Right kidney (tissue), 1 donor: Measurements from ENCODE around the gene TTC13.

ENCODE experiments used
- DNase-seq: peaks from one replicate; pipeline ENCODE4 v3.0.0-alpha.2; 2016

Gene TTC13

GRCh38 chr1:230907472-230908205 is 71.0 kb downstream of the TTC13 start:
- DNase-seq, result no peak

GRCh38 chr1:230906226-230906625 is 72.4 kb downstream of the TTC13 start:
- no peak for DNase-seq

- no peak for DNase-seq
These were observed 72.9 kb downstream of the TTC13 start for GRCh38 chr1:230905733-230906132.

- DNase-seq, result no peak
These were observed 76.2 kb downstream of the TTC13 start for GRCh38 chr1:230902349-230902923.

GRCh38 chr1:230901671-230902070 is 77.0 kb downstream of the TTC13 start:
- DNase-seq, result no peak

GRCh38 chr1:230900984-230901383 is 77.7 kb downstream of the TTC13 start:
- DNase-seq, result no peak

- no peak for DNase-seq
These were observed 78.8 kb downstream of the TTC13 start for GRCh38 chr1:230899841-230900251.

GRCh38 chr1:230898748-230899147 is 79.9 kb downstream of the TTC13 start:
- no peak for DNase-seq

- DNase-seq, result no peak
These were observed 80.5 kb downstream of the TTC13 start for GRCh38 chr1:230898144-230898543.

GRCh38 chr1:230896779-230897178 is 81.9 kb downstream of the TTC13 start:
- no peak for DNase-seq

- no peak for DNase-seq
These were observed 83.2 kb downstream of the TTC13 start for GRCh38 chr1:230895452-230895851.

GRCh38 chr1:230894664-230895063 is 84.0 kb downstream of the TTC13 start:
- no peak for DNase-seq

- no peak for DNase-seq
These were observed 84.6 kb downstream of the TTC13 start for GRCh38 chr1:230894032-230894431.

GRCh38 chr1:230892018-230892491 is 86.6 kb downstream of the TTC13 start:
- no peak for DNase-seq

GRCh38 chr1:230891413-230891812 is 87.2 kb downstream of the TTC13 start:
- no peak for DNase-seq

- no peak for DNase-seq
These were observed 94.0 kb downstream of the TTC13 start for GRCh38 chr1:230884646-230885045.

GRCh38 chr1:230883967-230884366 is 94.7 kb downstream of the TTC13 start:
- DNase-seq, result no peak

GRCh38 chr1:230879778-230880177 is 98.9 kb downstream of the TTC13 start:
- no peak for DNase-seq

- peak; percentile 39 for DNase-seq
These were observed 100.1 kb downstream of the TTC13 start for GRCh38 chr1:230878591-230878990.

- no peak for DNase-seq
These were observed 100.6 kb downstream of the TTC13 start for GRCh38 chr1:230877924-230878590.

GRCh38 chr1:230877146-230877923 is 101.3 kb downstream of the TTC13 start:
- no peak for DNase-seq

- no peak for DNase-seq
These were observed 102.0 kb downstream of the TTC13 start for GRCh38 chr1:230876660-230877059.

- DNase-seq, result no peak
These were observed 103.3 kb downstream of the TTC13 start for GRCh38 chr1:230875370-230875769.
